ENCODE results near the gene MSANTD4.
"Not testable (repeated sequence)": the region's sequence is repeated elsewhere in the genome, so short reads cannot be mapped to it uniquely, and the experiment has no call there.

Gene MSANTD4

DNA sequence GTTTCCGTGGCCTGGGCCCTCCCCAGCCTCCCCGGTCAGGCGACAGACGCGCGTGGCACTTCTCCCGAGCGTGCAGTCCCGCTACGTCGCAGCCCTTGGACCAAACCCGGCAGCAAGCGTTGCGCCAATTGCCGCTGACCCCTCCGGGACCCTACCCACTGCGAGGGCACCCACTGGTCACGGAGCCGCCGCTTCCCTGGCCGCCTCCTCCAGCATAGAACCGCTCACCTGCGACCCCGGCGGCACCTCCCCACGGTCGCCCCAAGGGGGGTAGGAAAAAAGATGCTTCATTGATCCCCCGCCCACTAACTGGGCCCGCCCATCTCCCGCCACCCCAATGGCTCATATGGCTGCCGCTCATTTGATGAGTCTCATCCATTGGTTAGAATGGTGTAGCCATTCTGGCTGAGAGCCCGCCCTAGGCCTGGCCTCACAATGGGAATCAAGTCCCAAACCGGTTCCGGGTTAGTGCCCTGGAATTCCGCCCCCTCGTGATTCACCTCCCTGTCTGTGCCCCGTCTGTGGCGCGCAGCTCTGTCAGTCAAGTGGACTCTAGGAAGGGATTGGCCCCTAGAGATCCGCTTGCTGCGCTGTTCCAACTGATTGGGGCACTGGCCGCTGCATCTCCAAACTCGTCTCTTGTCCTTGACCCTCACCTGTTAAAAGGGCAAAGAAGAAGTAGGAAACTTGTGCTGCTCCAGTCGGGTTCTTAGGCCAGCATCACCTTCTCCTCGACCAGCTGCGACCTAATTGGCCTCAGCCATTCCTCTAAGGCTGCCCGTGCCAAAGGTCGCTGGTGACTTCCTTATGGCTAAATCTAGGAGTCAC is at the start of gene MSANTD4:
Gene MSANTD4 (minus strand): TSS at position 274 of the 828 bp plus-strand sequence. CDS start 11,323 bp downstream, outside the sequence.
- peak; percentile 93 for DNase-seq (ENCODE audit: low read depth)

DNA sequence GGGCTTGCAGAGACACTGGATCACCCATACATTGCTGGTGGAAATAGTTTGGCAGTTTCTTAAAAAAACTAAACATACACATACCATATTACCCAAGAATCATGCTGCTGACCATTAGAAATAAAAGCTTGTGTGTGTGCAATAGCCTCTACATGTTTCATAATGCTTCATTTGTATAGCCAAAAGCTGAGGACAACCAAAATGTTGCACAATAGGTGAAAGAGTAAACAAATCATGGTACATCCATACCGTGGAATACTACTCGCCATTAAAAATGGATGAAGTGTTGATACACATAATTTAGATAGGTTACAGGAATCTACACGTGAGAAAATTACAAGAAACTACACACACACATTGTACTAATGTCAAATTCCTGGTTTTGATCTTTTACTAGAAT is 48.6 kb upstream of the MSANTD4 start:
- DNase-seq (ENCODE audit: low read depth) = no peak

DNA sequence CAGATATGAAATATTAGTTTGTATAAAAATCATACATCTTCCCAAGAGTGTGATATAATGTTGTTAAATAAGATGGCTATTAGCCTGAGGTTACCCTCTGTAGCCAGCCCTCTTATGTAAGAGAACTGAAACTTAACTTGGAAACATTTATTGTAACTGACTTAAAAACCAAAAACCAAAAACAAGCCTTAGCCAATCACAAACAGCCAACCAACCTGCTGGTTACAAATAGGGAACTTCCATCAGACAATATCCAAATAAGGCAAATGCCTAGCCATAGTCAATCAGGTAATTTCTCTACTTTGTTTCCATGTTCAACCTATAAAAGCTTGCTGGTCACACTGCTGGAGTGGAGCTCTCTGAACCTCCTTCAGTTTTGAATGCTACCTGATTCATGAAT is 41.0 kb upstream of the MSANTD4 start:
- DNase-seq (ENCODE audit: low read depth) = no peak

- DNase-seq (ENCODE audit: low read depth) = no peak
Observed at GRCh38 chr11:106061954-106062949, 40.2 kb upstream of the MSANTD4 start.

DNA sequence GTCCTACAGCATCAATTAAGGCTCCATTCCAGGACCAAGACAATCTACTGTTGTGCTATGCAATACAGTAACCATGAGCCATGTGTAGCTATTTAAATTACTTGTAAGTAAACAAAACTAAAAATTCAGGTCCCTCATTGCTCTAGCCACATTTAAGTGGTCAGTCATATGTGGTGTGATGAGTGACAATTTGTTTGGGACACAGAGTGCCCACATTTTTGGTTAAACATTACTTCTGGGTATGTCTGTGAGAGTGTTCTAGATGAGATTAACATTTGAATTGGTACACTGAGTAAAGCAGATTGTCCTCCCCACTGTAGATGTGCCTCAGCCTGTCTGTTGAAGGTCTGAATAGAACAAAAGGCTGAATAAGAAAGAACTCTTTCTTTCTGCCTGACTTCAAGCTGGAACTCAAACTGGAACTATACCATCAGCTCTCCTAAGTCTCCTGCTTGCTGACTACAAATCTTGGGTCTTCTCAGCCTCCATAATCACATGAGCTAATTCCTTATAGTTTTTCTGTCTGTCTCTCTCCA is 39.3 kb upstream of the MSANTD4 start:
- no peak for DNase-seq (ENCODE audit: low read depth)

- DNase-seq (ENCODE audit: low read depth) = no peak
Observed at GRCh38 chr11:106059617-106060016, 37.6 kb upstream of the MSANTD4 start.

GRCh38 chr11:106058377-106058776 is 36.3 kb upstream of the MSANTD4 start:
- not testable (repeated sequence) for DNase-seq (ENCODE audit: low read depth)

GRCh38 chr11:106051103-106051502 is 29.1 kb upstream of the MSANTD4 start:
- DNase-seq (ENCODE audit: low read depth) = no peak

GRCh38 chr11:106049727-106050476 is 27.9 kb upstream of the MSANTD4 start:
- DNase-seq (ENCODE audit: low read depth) = no peak

- DNase-seq (ENCODE audit: low read depth) = no peak
Observed at GRCh38 chr11:106047631-106048030, 25.6 kb upstream of the MSANTD4 start.

- no peak for DNase-seq (ENCODE audit: low read depth)
Observed at GRCh38 chr11:106043540-106043939, 21.5 kb upstream of the MSANTD4 start.

- DNase-seq (ENCODE audit: low read depth) = no peak
Observed at GRCh38 chr11:106032861-106033260, 10.8 kb upstream of the MSANTD4 start.

DNA sequence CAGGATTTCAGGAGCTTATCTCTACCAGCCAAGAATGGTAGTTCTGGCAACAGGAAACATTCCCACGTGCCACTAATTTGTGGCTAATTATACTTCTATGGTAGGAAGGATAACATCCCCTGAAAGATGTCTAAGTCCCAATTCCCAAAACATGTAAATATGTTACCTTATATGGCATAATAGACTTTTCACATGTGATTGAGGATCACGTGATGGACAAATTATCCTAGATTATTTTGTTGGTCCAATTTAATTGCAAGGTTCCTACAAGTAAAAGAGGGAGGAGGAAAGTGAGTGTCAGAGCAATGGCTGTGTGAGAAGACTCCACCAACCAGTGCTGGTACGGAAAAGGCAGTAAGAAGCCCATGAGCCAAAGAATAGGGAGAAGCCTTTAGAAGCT is 9.9 kb upstream of the MSANTD4 start:
- DNase-seq (ENCODE audit: low read depth) = no peak

DNA sequence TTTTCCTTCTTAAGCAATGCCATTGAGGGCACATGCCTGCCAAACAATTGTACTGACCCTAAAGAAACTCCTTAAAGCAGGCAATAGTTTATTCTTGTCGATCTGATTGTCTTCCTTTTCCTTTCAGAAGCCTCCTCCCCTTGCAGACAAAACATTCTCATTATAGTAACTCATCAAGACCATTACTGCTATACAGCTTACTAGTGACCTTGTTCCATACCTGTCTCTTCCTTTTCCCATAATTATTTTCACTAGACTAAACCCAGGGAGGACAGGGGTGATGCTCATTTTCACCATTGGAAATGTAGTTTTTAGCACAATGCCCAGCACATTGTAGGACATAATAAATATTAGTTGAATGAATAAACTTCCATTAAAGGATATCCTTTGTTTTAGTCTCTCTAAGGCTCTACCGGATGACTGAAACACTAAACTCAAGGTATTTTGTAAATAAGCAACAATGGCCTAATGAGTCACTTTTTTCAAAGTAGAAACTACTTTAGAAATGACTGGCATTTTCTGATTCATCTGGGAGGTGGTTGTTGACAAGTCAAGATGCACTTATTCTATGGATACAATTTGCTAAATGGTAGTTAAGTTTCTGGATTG is 9.3 kb upstream of the MSANTD4 start:
- DNase-seq (ENCODE audit: low read depth) = no peak

DNA sequence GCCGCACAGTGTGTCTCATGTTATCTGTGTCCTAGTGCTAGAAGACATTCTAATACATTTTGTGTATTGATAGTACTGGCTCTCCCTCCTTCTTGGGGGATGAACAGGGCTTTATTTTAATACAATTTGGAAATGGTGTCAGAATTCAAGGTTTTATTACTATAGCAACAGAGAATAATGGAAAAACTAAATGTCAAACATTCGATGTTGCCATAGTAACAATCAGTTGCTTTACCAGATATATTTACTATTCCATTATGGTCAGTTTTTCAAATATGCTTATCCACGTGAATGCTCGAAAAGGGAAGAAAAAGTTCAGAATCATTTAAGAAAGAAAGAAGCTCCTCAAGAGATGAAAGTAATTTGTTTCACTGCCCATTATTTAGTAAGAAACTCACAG is 8.6 kb upstream of the MSANTD4 start:
- DNase-seq (ENCODE audit: low read depth) = no peak

DNA sequence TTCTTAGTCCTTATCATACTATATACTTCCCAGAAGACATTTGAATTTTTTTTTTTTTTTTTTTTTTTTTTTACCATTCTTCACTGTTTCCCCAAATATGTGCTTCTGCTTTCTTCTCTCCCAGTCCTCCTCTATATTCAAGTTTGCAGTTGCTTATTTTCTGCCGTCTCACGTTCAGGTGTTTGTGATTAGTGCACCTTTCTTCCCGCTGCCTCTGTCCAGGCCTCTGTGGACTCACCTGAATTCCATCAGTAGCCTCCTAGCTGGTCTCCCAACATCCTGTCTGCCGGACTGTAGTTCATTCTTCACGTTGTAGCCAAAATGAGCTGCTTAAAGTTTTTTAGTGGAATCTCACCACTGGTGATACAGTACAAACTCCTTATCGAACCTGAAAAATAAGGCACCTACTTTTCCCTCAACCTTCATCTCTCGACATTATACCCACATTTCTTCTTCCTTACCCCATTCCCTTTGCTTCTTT is 795 bp upstream of the MSANTD4 start:
- DNase-seq (ENCODE audit: low read depth) = no peak

GRCh38 chr11:106021181-106021966 is 666 bp downstream of the MSANTD4 start:
- no peak for DNase-seq (ENCODE audit: low read depth)

DNA sequence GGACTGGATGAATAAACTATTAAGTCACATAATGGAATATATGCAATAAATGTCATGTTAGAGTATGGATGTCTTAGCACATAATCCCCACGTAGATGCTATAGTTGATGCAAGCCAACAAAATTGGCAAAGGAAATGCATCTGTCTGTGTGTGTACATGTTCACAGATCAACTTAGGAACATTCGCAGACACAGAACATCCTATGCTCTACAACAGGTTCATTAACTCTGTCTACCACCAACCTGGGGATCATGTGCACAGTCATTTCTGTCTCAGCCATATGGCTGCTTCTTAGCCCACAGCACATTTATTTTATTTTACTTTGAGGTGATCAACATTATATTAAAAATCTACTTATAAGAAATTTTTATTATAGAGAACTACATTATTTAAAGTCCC is 4.9 kb downstream of the MSANTD4 start:
- no peak for DNase-seq (ENCODE audit: low read depth)

- DNase-seq (ENCODE audit: low read depth) = no peak
Observed at GRCh38 chr11:106015066-106015465, 7.0 kb downstream of the MSANTD4 start.

GRCh38 chr11:106014620-106015019 is 7.4 kb downstream of the MSANTD4 start:
- no peak for DNase-seq (ENCODE audit: low read depth)

Measured in stimulated activated CD4-positive, alpha-beta T cell treated with anti-CD3 and anti-CD28 coated beads, Interleukin-2, amount 100 ng/mL, for 4 hours (primary cell).